B cell (primary cell): ENCODE measurements around the gene GLG1.
"Not testable (repeated sequence)": the region's sequence is repeated elsewhere in the genome, so short reads cannot be mapped to it uniquely, and the experiment has no call there.

ENCODE experiments used
- CTCF ChIP-seq: fragments of 200-600 bp; IDR thresholded peaks from one replicate; pipeline ENCODE4 v1.8.0; 2022; ENCODE audit warnings: antibody characterized with exemption, mild to moderate bottlenecking
- EZH2 ChIP-seq: IDR thresholded peaks from 2 replicates; pipeline ENCODE4 v1.6.1; 2012; ENCODE audit warnings: borderline replicate concordance, low read depth, mild to moderate bottlenecking, moderate library complexity, low read length; ENCODE audit not compliant: insufficient read depth, poor library complexity, severe bottlenecking

GRCh38 chr16:74523706-74524105, 83.2 kb downstream of the GLG1 start:
- not testable (repeated sequence) for TF ChIP-seq CTCF, EZH2
